ENCODE data around the gene GNAQ. TPM values are rescaled to one million over a fixed set of nuclear protein-coding genes. Genes with fewer than 3 reads are reported as not detected.

Gene GNAQ
- total and polyA plus RNA-seq, 4 donors = 24.6 to 86.2 (median 51.4) TPM

- DNase-seq (no peak), ATAC-seq (ENCODE audit: insufficient read depth, low FRiP score) (no peak)
- no peak overlapping the region for H3K4me3 ChIP-seq
- H3K9me3 ChIP-seq (ENCODE audit: control insufficient read depth in 4 of 4, insufficient read depth in 3 of 4, low read length in 3 of 4) = no peaks in the 10 kb centered on the region
- no peaks in the 10 kb centered on the region for H3K27me3 ChIP-seq (ENCODE audit: control insufficient read depth in 3 of 3, insufficient read depth in 3 of 3, low read length in 2 of 3)
- H3K4me1 ChIP-seq (ENCODE audit: control insufficient read depth in 5 of 5, insufficient read depth in 5 of 5, low read length in 5 of 5) = peaks cover 0 to 4% (median 1%) of the 10 kb centered on the region in 5 donors
- no peak overlapping the region for H3K9ac ChIP-seq (ENCODE audit: insufficient read depth in 1 of 2, low read length in 2 of 2)
- 62 to 91% methylated on average over 2 of the region's 2 CpGs for WGBS, 2 donors
- peaks cover 0 to 2% (median 0%) of the 10 kb centered on the region in 4 donors for H3K36me3 ChIP-seq (ENCODE audit: control insufficient read depth in 4 of 4, insufficient read depth in 4 of 4, low read length in 4 of 4)
- no peak overlapping the region for H3K27ac ChIP-seq (ENCODE audit: low read depth in 1 of 2, low read length in 1 of 2)
- no peak for TF ChIP-seq CTCF (IDR thresholded peaks at IDR 0.05; ENCODE audit: control extremely low read depth, extremely low read depth)
Measured at GRCh38 chr9:77939149-77939668, 92.4 kb downstream of the GNAQ start.

GRCh38 chr9:77938163-77938562 is 93.4 kb downstream of the GNAQ start:
- no peak for ATAC-seq (ENCODE audit: insufficient read depth, low FRiP score)
- Histone ChIP-seq H3K27me3 (ENCODE audit: control insufficient read depth in 3 of 3, insufficient read depth in 3 of 3, low read length in 2 of 3) (no peaks in the 10 kb centered on the region), H3K4me1 (ENCODE audit: control insufficient read depth in 5 of 5, insufficient read depth in 5 of 5, low read length in 5 of 5) (peaks cover 0 to 4% (median 0%) of the 10 kb centered on the region in 5 donors), H3K36me3 (ENCODE audit: control insufficient read depth in 4 of 4, insufficient read depth in 4 of 4, low read length in 4 of 4) (peaks cover 0 to 2% (median 0%) of the 10 kb centered on the region in 4 donors), H3K4me3 (no peak overlapping the region), H3K9ac (ENCODE audit: insufficient read depth in 1 of 2, low read length in 2 of 2) (no peak overlapping the region), H3K9me3 (ENCODE audit: control insufficient read depth in 4 of 4, insufficient read depth in 3 of 4, low read length in 3 of 4) (no peaks in the 10 kb centered on the region), H3K27ac (ENCODE audit: low read depth in 1 of 2, low read length in 1 of 2) (no peak overlapping the region)
- no peak for DNase-seq
- no peak for TF ChIP-seq CTCF (IDR thresholded peaks at IDR 0.05; ENCODE audit: control extremely low read depth, extremely low read depth)
- WGBS, 2 donors = 91 to 97% methylated on average over 2 of the region's 2 CpGs

GRCh38 chr9:77935974-77936373 is 95.6 kb downstream of the GNAQ start:
- Histone ChIP-seq H3K9ac (ENCODE audit: insufficient read depth in 1 of 2, low read length in 2 of 2) (no peak overlapping the region), H3K4me3 (no peak overlapping the region), H3K36me3 (ENCODE audit: control insufficient read depth in 4 of 4, insufficient read depth in 4 of 4, low read length in 4 of 4) (peaks cover 0 to 5% (median 0%) of the 10 kb centered on the region in 4 donors), H3K27me3 (ENCODE audit: control insufficient read depth in 3 of 3, insufficient read depth in 3 of 3, low read length in 2 of 3) (no peaks in the 10 kb centered on the region), H3K27ac (ENCODE audit: low read depth in 1 of 2, low read length in 1 of 2) (no peak overlapping the region), H3K9me3 (ENCODE audit: control insufficient read depth in 4 of 4, insufficient read depth in 3 of 4, low read length in 3 of 4) (no peaks in the 10 kb centered on the region), H3K4me1 (ENCODE audit: control insufficient read depth in 5 of 5, insufficient read depth in 5 of 5, low read length in 5 of 5) (peaks cover 0 to 7% (median 0%) of the 10 kb centered on the region in 5 donors)
- TF ChIP-seq CTCF (IDR thresholded peaks at IDR 0.05; ENCODE audit: control extremely low read depth, extremely low read depth) = no peak
- no peak for DNase-seq
- WGBS, 2 donors = 25 to 51% methylated on average over 3 of the region's 3 CpGs
- no peak for ATAC-seq (ENCODE audit: insufficient read depth, low FRiP score)

- DNase-seq (no peak), ATAC-seq (ENCODE audit: insufficient read depth, low FRiP score) (no peak)
- no peak overlapping the region for H3K9ac ChIP-seq (ENCODE audit: insufficient read depth in 1 of 2, low read length in 2 of 2)
- peaks cover 0 to 5% (median 0%) of the 10 kb centered on the region in 4 donors for H3K36me3 ChIP-seq (ENCODE audit: control insufficient read depth in 4 of 4, insufficient read depth in 4 of 4, low read length in 4 of 4)
- H3K27ac ChIP-seq (ENCODE audit: low read depth in 1 of 2, low read length in 1 of 2) = no peak overlapping the region
- no peaks in the 10 kb centered on the region for H3K9me3 ChIP-seq (ENCODE audit: control insufficient read depth in 4 of 4, insufficient read depth in 3 of 4, low read length in 3 of 4)
- no peaks in the 10 kb centered on the region for H3K27me3 ChIP-seq (ENCODE audit: control insufficient read depth in 3 of 3, insufficient read depth in 3 of 3, low read length in 2 of 3)
- peaks cover 0 to 9% (median 0%) of the 10 kb centered on the region in 5 donors for H3K4me1 ChIP-seq (ENCODE audit: control insufficient read depth in 5 of 5, insufficient read depth in 5 of 5, low read length in 5 of 5)
- WGBS, 2 donors = 82 to 84% methylated on average over 3 of the region's 3 CpGs
- H3K4me3 ChIP-seq = no peak overlapping the region
- no peak for TF ChIP-seq CTCF (IDR thresholded peaks at IDR 0.05; ENCODE audit: control extremely low read depth, extremely low read depth)
Measured at GRCh38 chr9:77935211-77935610, 96.4 kb downstream of the GNAQ start.
